Measurements from ENCODE around the gene BAIAP2L2.

Gene BAIAP2L2

DNA sequence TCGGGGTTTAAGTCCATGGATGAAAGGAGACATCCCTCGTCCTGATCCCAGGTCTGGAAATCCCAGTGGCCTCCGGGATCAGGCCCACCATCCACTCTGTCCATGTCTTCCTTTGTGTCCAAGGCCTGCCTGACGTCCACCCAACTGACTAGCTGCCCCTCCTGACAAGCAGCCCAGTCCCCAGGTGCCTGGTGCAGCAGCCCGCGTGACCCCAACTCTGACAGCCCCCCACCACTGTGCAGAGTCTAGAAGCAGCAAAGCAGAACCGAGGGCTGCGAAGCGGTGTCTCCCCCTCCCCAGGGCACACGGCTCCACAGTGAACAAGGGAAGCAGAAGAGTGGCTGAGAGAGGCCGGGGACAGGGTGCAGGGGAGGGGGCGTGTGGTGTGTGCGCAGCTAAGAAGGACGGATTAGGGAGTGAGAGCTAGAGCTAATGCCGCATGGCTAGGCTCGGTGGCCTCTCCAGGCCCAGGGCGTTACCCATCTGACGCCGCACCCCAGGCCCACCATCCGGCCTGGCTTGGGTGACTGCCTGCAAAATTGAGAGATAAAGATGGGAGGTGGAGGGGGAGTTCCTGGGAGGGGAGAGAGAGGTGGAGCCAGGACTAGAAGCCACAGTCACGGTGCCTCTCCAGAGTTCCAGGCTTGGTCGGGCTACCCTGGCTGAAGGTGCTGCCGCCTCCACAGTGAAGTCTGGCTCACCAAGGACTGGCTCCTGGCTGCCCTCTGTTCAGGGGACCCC, 16.6 kb upstream of the BAIAP2L2 start:
- Histone ChIP-seq H3K36me3 (ENCODE audit: control insufficient read depth, insufficient read depth, low read length) (peaks cover 4% of the 10 kb centered on the region; the same call in 1 of the 2 replicates), H3K4me3 (replicated peaks; ENCODE audit: low read depth, low read length) (no peak overlapping the region), H3K27me3 (replicated peaks; ENCODE audit: control insufficient read depth, insufficient read depth, low read length) (no peaks in the 10 kb centered on the region)
- no peak for TF ChIP-seq CTCF (IDR thresholded peaks at IDR 0.05; ENCODE audit: insufficient read depth, low read length, poor library complexity, severe bottlenecking)
- DNase-seq (ENCODE audit: extremely low read depth, insufficient read length) = no peak

- H3K27me3 ChIP-seq (replicated peaks; ENCODE audit: control insufficient read depth, insufficient read depth, low read length) = no peaks in the 10 kb centered on the region
- H3K4me3 ChIP-seq (replicated peaks; ENCODE audit: low read depth, low read length) = no peak overlapping the region
- no peak for TF ChIP-seq CTCF (IDR thresholded peaks at IDR 0.05; ENCODE audit: insufficient read depth, low read length, poor library complexity, severe bottlenecking)
- no peak for DNase-seq (ENCODE audit: extremely low read depth, insufficient read length)
- H3K36me3 ChIP-seq (ENCODE audit: control insufficient read depth, insufficient read depth, low read length) = peaks cover 4% of the 10 kb centered on the region; the same call in 1 of the 2 replicates
Measured at GRCh38 chr22:38125751-38126201, 15.3 kb upstream of the BAIAP2L2 start.

- DNase-seq (ENCODE audit: extremely low read depth, insufficient read length) = no peak
- H3K27me3 ChIP-seq (replicated peaks; ENCODE audit: control insufficient read depth, insufficient read depth, low read length) = no peaks in the 10 kb centered on the region
- peaks cover 4% of the 10 kb centered on the region; the same call in 1 of the 2 replicates for H3K36me3 ChIP-seq (ENCODE audit: control insufficient read depth, insufficient read depth, low read length)
- H3K4me3 ChIP-seq (replicated peaks; ENCODE audit: low read depth, low read length) = no peak overlapping the region
- TF ChIP-seq CTCF (IDR thresholded peaks at IDR 0.05; ENCODE audit: insufficient read depth, low read length, poor library complexity, severe bottlenecking) = no peak
Measured at GRCh38 chr22:38125038-38125610, 14.6 kb upstream of the BAIAP2L2 start.

DNA sequence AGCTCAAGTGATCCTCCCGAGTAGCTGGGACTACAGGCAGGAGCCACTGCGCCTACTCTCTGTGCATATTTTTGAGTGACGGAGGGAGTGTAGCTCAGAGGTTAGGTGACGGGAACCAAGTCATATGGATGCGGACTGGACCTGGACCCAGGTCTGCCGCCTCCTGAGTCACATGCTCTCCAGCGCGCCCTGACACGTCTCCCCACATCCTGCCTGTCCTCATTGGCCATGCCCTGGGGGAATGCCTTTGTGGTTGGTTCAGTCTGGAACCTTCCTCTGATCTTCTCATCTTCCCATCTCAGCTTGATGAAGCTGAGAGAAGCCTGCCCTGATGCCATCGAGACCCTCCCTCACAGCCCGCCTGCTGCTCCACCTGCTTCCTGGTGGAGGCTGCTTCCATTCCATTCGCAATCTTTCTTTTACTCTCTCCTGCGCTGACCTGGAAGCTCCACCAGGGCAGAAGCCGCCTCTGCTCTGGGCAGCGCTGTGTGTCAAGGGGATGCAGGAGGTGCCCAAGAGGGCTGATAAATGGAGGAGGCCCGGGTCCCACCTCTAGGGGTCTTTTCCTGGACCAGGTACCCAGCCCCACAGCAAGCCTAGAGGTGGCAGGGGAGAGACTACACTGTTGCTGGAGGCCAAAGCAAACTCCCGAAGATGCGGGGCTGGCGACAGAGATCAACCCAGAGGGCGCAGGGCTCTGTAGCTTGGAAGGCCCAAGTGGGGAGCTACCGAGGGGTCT, 13.9 kb upstream of the BAIAP2L2 start:
- Histone ChIP-seq H3K36me3 (ENCODE audit: control insufficient read depth, insufficient read depth, low read length) (peaks cover 4% of the 10 kb centered on the region; the same call in 1 of the 2 replicates), H3K27me3 (replicated peaks; ENCODE audit: control insufficient read depth, insufficient read depth, low read length) (no peaks in the 10 kb centered on the region), H3K4me3 (replicated peaks; ENCODE audit: low read depth, low read length) (no peak overlapping the region)
- no peak for TF ChIP-seq CTCF (IDR thresholded peaks at IDR 0.05; ENCODE audit: insufficient read depth, low read length, poor library complexity, severe bottlenecking)
- no peak for DNase-seq (ENCODE audit: extremely low read depth, insufficient read length)

GRCh38 chr22:38122616-38123015, 12.1 kb upstream of the BAIAP2L2 start:
- H3K27me3 ChIP-seq (replicated peaks; ENCODE audit: control insufficient read depth, insufficient read depth, low read length) = no peaks in the 10 kb centered on the region
- no peak overlapping the region for H3K4me3 ChIP-seq (replicated peaks; ENCODE audit: low read depth, low read length)
- TF ChIP-seq CTCF (IDR thresholded peaks at IDR 0.05; ENCODE audit: insufficient read depth, low read length, poor library complexity, severe bottlenecking) = no peak
- 0 out of 2 replicates have a peak, but pooled peaks cover 2% of the 10 kb centered on the region for H3K36me3 ChIP-seq (ENCODE audit: control insufficient read depth, insufficient read depth, low read length)
- DNase-seq (ENCODE audit: extremely low read depth, insufficient read length) = no peak
